ENCODE measurements around the gene DNAJA4.

Gene DNAJA4

GRCh38 chr15:78272776-78273175 lies 8.4 kb downstream of the DNAJA4 start:
- no peak for TF ChIP-seq CTCF (IDR thresholded peaks at IDR 0.05; ENCODE audit: low read depth, low read length, missing control alignments)
- in situ Hi-C loops (cut with HindIII; ENCODE audit: low sequenced_read_pairs), result no loop called here
- no peak overlapping the region for H3K4me3 ChIP-seq (ENCODE audit: low read depth, low read length)
- DNase-seq (ENCODE audit: low read depth), result no peak

- no peak for TF ChIP-seq CTCF (IDR thresholded peaks at IDR 0.05; ENCODE audit: low read depth, low read length, missing control alignments)
- in situ Hi-C loops (cut with HindIII; ENCODE audit: low sequenced_read_pairs), result loop anchor here (25.0 kb wide), 1 partner anchor 137 kb away; no protein-coding TSS in a partner anchor
- no peak for DNase-seq (ENCODE audit: low read depth)
- H3K4me3 ChIP-seq (ENCODE audit: low read depth, low read length), result no peak overlapping the region
Observed at GRCh38 chr15:78274994-78275393, 10.6 kb downstream of the DNAJA4 start.

- no peak for TF ChIP-seq CTCF (IDR thresholded peaks at IDR 0.05; ENCODE audit: low read depth, low read length, missing control alignments)
- H3K4me3 ChIP-seq (ENCODE audit: low read depth, low read length), result no peak overlapping the region
- in situ Hi-C loops (cut with HindIII; ENCODE audit: low sequenced_read_pairs), result loop anchor here (25.0 kb wide), 1 partner anchor 136 kb away; no protein-coding TSS in a partner anchor
- DNase-seq (ENCODE audit: low read depth), result no peak
Observed at GRCh38 chr15:78276064-78276943, 11.9 kb downstream of the DNAJA4 start.

- no peak overlapping the region for H3K4me3 ChIP-seq (ENCODE audit: low read depth, low read length)
- TF ChIP-seq CTCF (IDR thresholded peaks at IDR 0.05; ENCODE audit: low read depth, low read length, missing control alignments), result no peak
- no peak for DNase-seq (ENCODE audit: low read depth)
- in situ Hi-C loops (cut with HindIII; ENCODE audit: low sequenced_read_pairs), result loop anchor here (25.0 kb wide), 1 partner anchor 132 kb away; no protein-coding TSS in a partner anchor
Observed at GRCh38 chr15:78280319-78281072, 16.1 kb downstream of the DNAJA4 start.

GRCh38 chr15:78282324-78282723 lies 18.0 kb downstream of the DNAJA4 start:
- DNase-seq (ENCODE audit: low read depth), result no peak
- H3K4me3 ChIP-seq (ENCODE audit: low read depth, low read length), result no peak overlapping the region
- in situ Hi-C loops (cut with HindIII; ENCODE audit: low sequenced_read_pairs), result loop anchor here (25.0 kb wide), 1 partner anchor 130 kb away; no protein-coding TSS in a partner anchor
- no peak for TF ChIP-seq CTCF (IDR thresholded peaks at IDR 0.05; ENCODE audit: low read depth, low read length, missing control alignments)

- peak; percentile 21 for TF ChIP-seq CTCF (IDR thresholded peaks at IDR 0.05; ENCODE audit: low read depth, low read length, missing control alignments)
- in situ Hi-C loops (cut with HindIII; ENCODE audit: low sequenced_read_pairs), result loop anchor here (25.0 kb wide), 1 partner anchor 128 kb away; no protein-coding TSS in a partner anchor
- DNase-seq (ENCODE audit: low read depth), result no peak
- H3K4me3 ChIP-seq (ENCODE audit: low read depth, low read length), result no peak overlapping the region
Observed at GRCh38 chr15:78284758-78285157, 20.4 kb downstream of the DNAJA4 start.

Measured in astrocyte of the cerebellum (primary cell).